Bronchial epithelial cell (primary cell): Measurements from ENCODE around the gene FAM168A. TPM values are rescaled to one million over a fixed set of nuclear protein-coding genes. Genes with fewer than 3 reads are reported as not detected.
A peak's percentile ranks its signal among the peaks of the same experiment; 100 is the strongest.

Experiments used
- DNase-seq: peaks from one replicate; pipeline ENCODE4 v3.0.0-alpha.2; 2010; ENCODE audit warnings: low read depth
- FAIRE-seq: peaks from 2 replicates; lab custom pipeline; 2011; peaks lifted over from hg19 to GRCh38; lab: Jason Lieb, UNC
- H3K27me3 ChIP-seq: 2 replicates; pipeline ENCODE4 v1.5.1; 2011; ENCODE audit warnings: low read length; ENCODE audit not compliant: control insufficient read depth, insufficient read depth
- H3K36me3 ChIP-seq: 2 replicates; pipeline ENCODE4 v1.5.1; 2011; ENCODE audit warnings: low read length; ENCODE audit not compliant: control insufficient read depth, insufficient read depth
- H3K4me3 ChIP-seq: 2 replicates; pipeline ENCODE4 v1.5.1; 2011; ENCODE audit warnings: mild to moderate bottlenecking, low read depth, low read length, control low read depth
- CTCF ChIP-seq: IDR thresholded peaks from 2 replicates; pipeline ENCODE4 v1.5.1; 2011; ENCODE audit warnings: mild to moderate bottlenecking, moderate library complexity, low read length, control low read depth, inconsistent platforms; ENCODE audit not compliant: insufficient read depth, severe bottlenecking
- total RNA-seq: library from RNA; depleted of rRNA; stranded (reverse); fragments of >200 nt; gene quantifications from 2 replicates; pipeline ENCODE4 v1.2.1, GENCODE V29; 2014

FAM168A gene
- total RNA-seq, 1 donor from 2014 or later: 4.7 TPM

- H3K36me3 ChIP-seq: no peaks in the 10 kb centered on the region
- no peaks in the 10 kb centered on the region for H3K27me3 ChIP-seq
- no peak for TF ChIP-seq CTCF
- no peak overlapping the region for H3K4me3 ChIP-seq
- no peak for FAIRE-seq
- peak; percentile 12 for DNase-seq
Observed at GRCh38 chr11:73453562-73453961, 144.3 kb downstream of the FAM168A start.

- DNase-seq (peak; percentile 12), FAIRE-seq (no peak)
- H3K27me3 ChIP-seq: no peaks in the 10 kb centered on the region
Observed at GRCh38 chr11:73452726-73453125, 145.2 kb downstream of the FAM168A start.

GRCh38 chr11:73451896-73452295, 146.0 kb downstream of the FAM168A start:
- H3K27me3 ChIP-seq: no peaks in the 10 kb centered on the region
- H3K4me3 ChIP-seq: no peak overlapping the region
- TF ChIP-seq CTCF: no peak
- H3K36me3 ChIP-seq: no peaks in the 10 kb centered on the region
- FAIRE-seq (no peak), DNase-seq (no peak)

More at GRCh38 chr11:73452726-73453125, 145.2 kb downstream of the FAM168A start:
- no peak for TF ChIP-seq CTCF
- Histone ChIP-seq H3K36me3 (no peaks in the 10 kb centered on the region), H3K4me3 (no peak overlapping the region)

GRCh38 chr11:73446766-73447165, 151.1 kb downstream of the FAM168A start:
- Histone ChIP-seq H3K36me3 (no peaks in the 10 kb centered on the region), H3K4me3 (no peak overlapping the region), H3K27me3 (no peaks in the 10 kb centered on the region)
- DNase-seq: no peak
- FAIRE-seq: no peak
- TF ChIP-seq CTCF: no peak

- Histone ChIP-seq H3K27me3 (no peaks in the 10 kb centered on the region), H3K36me3 (no peaks in the 10 kb centered on the region), H3K4me3 (no peak overlapping the region)
- FAIRE-seq (no peak), DNase-seq (no peak)
- TF ChIP-seq CTCF: no peak
Observed at GRCh38 chr11:73445980-73446379, 151.9 kb downstream of the FAM168A start.
